ENCODE measurements around the gene RHBDF1. TPM values are rescaled to one million over a fixed set of nuclear protein-coding genes. Genes with fewer than 3 reads are reported as not detected.
A peak's percentile ranks its signal among the peaks of the same experiment; 100 is the strongest.

Gene RHBDF1
- total and polyA plus RNA-seq, 2 of the 13 experiments (the other 11 are each of a cell fraction or from before 2014, with no cell fraction given), result 5.4 to 26.9 TPM

GRCh38 chr16:72561-73548 lies at the start of gene RHBDF1 (continued):
- TF ChIP-seq BCL6 (CRISPR knock-in tag; IDR thresholded peaks at IDR 0.05), result no peak
- no peak for TF ChIP-seq ZNF790 (CRISPR knock-in tag; IDR thresholded peaks at IDR 0.05; ENCODE audit: borderline replicate concordance)
- no peak for TF ChIP-seq HNRNPK (IDR thresholded peaks at IDR 0.05; ENCODE audit: low read depth, low read length, poor library complexity, severe bottlenecking)
- 0 out of 2 replicates have a peak, but pooled peaks have one; percentile 32 for TF ChIP-seq MED1 (CRISPR knock-in tag; IDR thresholded peaks at IDR 0.05)
- TF ChIP-seq MZF1 (CRISPR knock-in tag; IDR thresholded peaks at IDR 0.05; ENCODE audit: borderline replicate concordance), result no peak
- no peak for TF ChIP-seq AGO2 (optimal IDR thresholded peaks at IDR 0.05; ENCODE audit: low read depth, low read length)
- no peak for TF ChIP-seq ZNF136 (CRISPR knock-in tag; IDR thresholded peaks at IDR 0.05; ENCODE audit: low read depth)
- no peak for TF ChIP-seq XRCC5 (optimal IDR thresholded peaks at IDR 0.05; ENCODE audit: low read length)
- TF ChIP-seq ZFAT (CRISPR knock-in tag; conservative IDR thresholded peaks at IDR 0.05), result no peak
- no peak for TF ChIP-seq ZMYM2 (CRISPR knock-in tag; IDR thresholded peaks at IDR 0.05)
- no peak for TF ChIP-seq ATF7 (IDR thresholded peaks at IDR 0.05)
- no peak for TF ChIP-seq ATF7 (CRISPR knock-in tag; IDR thresholded peaks at IDR 0.05)
- TF ChIP-seq ELK4 (CRISPR knock-in tag; IDR thresholded peaks at IDR 0.05; ENCODE audit: borderline replicate concordance), result no peak
- TF ChIP-seq MTERF4 (CRISPR knock-in tag; IDR thresholded peaks at IDR 0.05), result no peak
- no peak for TF ChIP-seq POGK (CRISPR knock-in tag; conservative IDR thresholded peaks at IDR 0.05)
- TF ChIP-seq GTF2F1 (IDR thresholded peaks at IDR 0.05; ENCODE audit: low read length), result no peak
- no peak for TF ChIP-seq ZNF557 (CRISPR knock-in tag; IDR thresholded peaks at IDR 0.05)
- no peak for TF ChIP-seq ZBTB4 (CRISPR knock-in tag; IDR thresholded peaks at IDR 0.05; ENCODE audit: borderline replicate concordance)
- TF ChIP-seq ZSCAN25 (CRISPR knock-in tag; IDR thresholded peaks at IDR 0.05), result no peak
- no peak for TF ChIP-seq WIZ (CRISPR knock-in tag; IDR thresholded peaks at IDR 0.05)
- TF ChIP-seq ZFY (CRISPR knock-in tag; IDR thresholded peaks at IDR 0.05), result no peak

All from HepG2 (cell line).